Endothelial cell of umbilical vein (primary cell): Measurements from ENCODE around the gene CD207. TPM values are rescaled to one million over a fixed set of nuclear protein-coding genes. Genes with fewer than 3 reads are reported as not detected.

ENCODE experiments used
- BruUV-seq: library from RNA; stranded (reverse); fragments of 400-500 nt; replicated peaks from 2 replicates; lab custom pipeline; 2021; lab: Mats Ljungman, UMichigan
- CTCF ChIA-PET: fragments of 300-600, 350-600 bp; sonication (Branson Sonifier 250); formaldehyde crosslinking; loops from one replicate; lab custom pipeline; 2021; ENCODE audit warnings: antibody characterized with exemption, inconsistent platforms; lab: Charles Lee
- POLR2A ChIA-PET: fragments of 300-600, 350-600 bp; sonication (Branson Sonifier 250); formaldehyde crosslinking; loops from one replicate; lab custom pipeline; 2021; ENCODE audit warnings: antibody characterized with exemption, inconsistent platforms; lab: Charles Lee
- DNase-seq: peaks from one replicate; pipeline ENCODE4 v3.0.0-alpha.2; 2011; ENCODE audit warnings: low read depth, low spot score
- FAIRE-seq: peaks from 2 replicates; lab custom pipeline; 2011; peaks lifted over from hg19 to GRCh38; lab: Jason Lieb, UNC
- H2AFZ ChIP-seq: 2 replicates; pipeline ENCODE4 v1.6.0; 2012; ENCODE audit warnings: low read depth, low read length, control low read depth, inconsistent platforms
- H3K27ac ChIP-seq: 2 replicates; pipeline ENCODE4 v1.5.1; 2011; ENCODE audit warnings: low read depth, mild to moderate bottlenecking, control low read depth, low read length, moderate library complexity; ENCODE audit not compliant: insufficient read depth
- H3K27me3 ChIP-seq, 2 experiments: 2 replicates each; pipeline versions ENCODE4 v1.6.0 to v1.6.1; 2011; ENCODE audit warnings: low read length in 2 of 2, mixed read lengths in 1 of 2; ENCODE audit not compliant: control insufficient read depth in 2 of 2, insufficient read depth in 2 of 2
- H3K36me3 ChIP-seq, 2 experiments: 2 replicates in 1 of 2; 3 replicates in 1 of 2; pipeline ENCODE4 v1.5.1; 2011; ENCODE audit warnings: low read length in 2 of 2, mild to moderate bottlenecking in 1 of 2, moderate library complexity in 1 of 2; ENCODE audit not compliant: control insufficient read depth in 2 of 2, insufficient read depth in 2 of 2; ENCODE audit errors: extremely low read depth in 1 of 2
- H3K4me1 ChIP-seq: 3 replicates; pipeline ENCODE4 v1.5.1; 2011; ENCODE audit warnings: mild to moderate bottlenecking, low read length; ENCODE audit not compliant: control insufficient read depth, insufficient read depth; ENCODE audit errors: extremely low read depth
- H3K4me2 ChIP-seq: 2 replicates; pipeline ENCODE4 v1.6.1; 2011; ENCODE audit warnings: low read length, control low read depth, mixed read lengths; ENCODE audit not compliant: insufficient read depth
- H3K4me3 ChIP-seq, 3 experiments: fragments of 200-600 bp in 1 of 3; sonication (generic), shearing (Covaris generic) in 1 of 3; replicated peaks in 1 of 3; 2 replicates each; pipeline ENCODE4 v1.5.1; 2011 to 2016; ENCODE audit warnings: control low read depth in 3 of 3, low read length in 3 of 3, mild to moderate bottlenecking in 2 of 3, inconsistent platforms in 1 of 3, low read depth in 1 of 3, moderate library complexity in 1 of 3; ENCODE audit not compliant: insufficient read depth in 1 of 3
- H3K79me2 ChIP-seq: 2 replicates; pipeline ENCODE4 v1.6.0; 2012; ENCODE audit warnings: low read length, inconsistent platforms; ENCODE audit not compliant: control insufficient read depth, insufficient read depth
- H3K9ac ChIP-seq: replicated peaks from 2 replicates; pipeline ENCODE3; 2011; ENCODE audit warnings: low read length, control low read depth; ENCODE audit not compliant: insufficient read depth; ENCODE audit errors: extremely low read depth
- H3K9me1 ChIP-seq: replicated peaks from 3 replicates; pipeline ENCODE4 v1.6.0; 2011; ENCODE audit warnings: mild to moderate bottlenecking, low read length; ENCODE audit not compliant: control insufficient read depth, insufficient read depth; ENCODE audit errors: extremely low read depth
- H3K9me3 ChIP-seq: replicated peaks from 2 replicates; pipeline ENCODE4 v1.5.1; 2012; ENCODE audit warnings: low read length, inconsistent platforms; ENCODE audit not compliant: control insufficient read depth, insufficient read depth
- H4K20me1 ChIP-seq: replicated peaks from 2 replicates; pipeline ENCODE3; 2011; ENCODE audit warnings: mild to moderate bottlenecking, low read length; ENCODE audit not compliant: control insufficient read depth, insufficient read depth; ENCODE audit errors: extremely low read depth
- CTCF ChIP-seq, 2 donors: IDR thresholded peaks; 1 replicate in 1 of 2; 2 replicates in 1 of 2; pipeline ENCODE4 v1.5.1; 2011; ENCODE audit warnings: low read length in 2 of 2, mild to moderate bottlenecking in 2 of 2, moderate library complexity in 2 of 2, control low read depth in 1 of 2, inconsistent platforms in 1 of 2, low read depth in 1 of 2; ENCODE audit not compliant: insufficient read depth in 1 of 2; ENCODE audit errors: extremely low read depth in 1 of 2
- EZH2 ChIP-seq: IDR thresholded peaks from 2 replicates; pipeline ENCODE4 v1.6.1; 2012; ENCODE audit warnings: borderline replicate concordance, low read depth, mild to moderate bottlenecking, moderate library complexity, low read length, inconsistent platforms; ENCODE audit not compliant: severe bottlenecking
- FOS ChIP-seq: IDR thresholded peaks from 2 replicates; pipeline ENCODE4 v1.6.1; 2011; ENCODE audit warnings: mild to moderate bottlenecking, low read length, moderate library complexity, borderline replicate concordance; ENCODE audit not compliant: insufficient read depth
- GATA2 ChIP-seq: IDR thresholded peaks from 2 replicates; pipeline ENCODE4 v1.7.0; 2011; ENCODE audit warnings: low read depth, mild to moderate bottlenecking, moderate library complexity, mixed read lengths, low read length; ENCODE audit not compliant: insufficient read length, insufficient read depth
- JUN ChIP-seq: IDR thresholded peaks from 2 replicates; pipeline ENCODE4 v1.6.1; 2011; ENCODE audit warnings: borderline replicate concordance, low read depth; ENCODE audit not compliant: insufficient read length, insufficient read depth
- MAX ChIP-seq: IDR thresholded peaks from 2 replicates; pipeline ENCODE4 v1.6.1; 2011; ENCODE audit not compliant: insufficient read depth, insufficient read length
- MYC ChIP-seq: IDR thresholded peaks from one replicate; pipeline ENCODE4 v1.6.1; 2011; ENCODE audit warnings: mild to moderate bottlenecking, low read depth, low read length
- POLR2A ChIP-seq: IDR thresholded peaks from 2 replicates; pipeline ENCODE4 v1.6.1; 2012; ENCODE audit warnings: low read depth, mild to moderate bottlenecking, control low read depth, low read length
- POLR2AphosphoS5 ChIP-seq: IDR thresholded peaks from 2 replicates; pipeline ENCODE4 v1.6.1; 2012; ENCODE audit warnings: low read depth, mild to moderate bottlenecking, control low read depth, low read length, moderate library complexity; ENCODE audit not compliant: insufficient read depth
- dilution Hi-C: fragments of 300-500 bp; cut with MboI; formaldehyde crosslinking; loops from one replicate; pipeline ENCODE4 v1.15.0; 2019; ENCODE audit warnings: low sequenced_read_pairs; ENCODE audit not compliant: extremely low pct_ligation_motif_present
- intact Hi-C: fragments of 100-400 bp; cut with micrococcal nuclease; formaldehyde crosslinking; loops from one replicate; pipeline ENCODE4 v1.10.0; 2022
- polyA plus RNA-seq, 4 experiments: library from polyadenylated mRNA; depleted of rRNA in 3 of 4; stranded (reverse) in 3 of 4; unstranded in 1 of 4; fragments of >200 nt; gene quantifications; 2 replicates each; pipeline versions ENCODE4 v1.2.1 to v1.2.3, GENCODE V29; 2011 to 2012; ENCODE audit warnings: missing spikeins in 1 of 4
- total RNA-seq: library from RNA; stranded (reverse); gene quantifications from 2 replicates; pipeline ENCODE4 v1.2.3, GENCODE V29; 2021

Gene CD207
- total and polyA plus RNA-seq, 2 donors (not counting 3 experiments of a cell fraction or from before 2014, with no cell fraction given) = not detected

- no peak for DNase-seq
- Histone ChIP-seq H3K36me3 (no peaks in the 10 kb centered on the region), H3K27me3 (no peaks in the 10 kb centered on the region), H3K9me3 (no peaks in the 10 kb centered on the region), H3K4me3 (no peak overlapping the region), H4K20me1 (no peaks in the 10 kb centered on the region), H2AFZ (no peak overlapping the region), H3K27ac (no peak overlapping the region), H3K9me1 (no peaks in the 10 kb centered on the region), H3K4me1 (peaks cover 20% of the 10 kb centered on the region), H3K79me2 (no peaks in the 10 kb centered on the region), H3K4me2 (no peak overlapping the region), H3K9ac (no peak overlapping the region)
- POLR2A ChIA-PET = no interaction called here
- intact Hi-C loops (no loop called here), dilution Hi-C loops (no loop called here)
- no peak for FAIRE-seq
- TF ChIP-seq POLR2AphosphoS5 = no peak
- TF ChIP-seq GATA2 = no peak
- TF ChIP-seq POLR2A = no peak
- TF ChIP-seq FOS = no peak
- no peak for TF ChIP-seq MAX
- TF ChIP-seq MYC = no peak
- no peak for TF ChIP-seq CTCF (IDR thresholded peaks at IDR 0.05; ENCODE audit: extremely low read depth in 1 of 2, insufficient read depth in 1 of 2, low read depth in 1 of 2, low read length in 2 of 2)
- TF ChIP-seq JUN = no peak
- TF ChIP-seq EZH2 = no peak
- CTCF ChIA-PET = interaction anchor here (1.1 kb wide), 1 partner anchor 121 kb away, joined by 5 read pairs; no protein-coding TSS in a partner anchor
- BruUV-seq = no TSS peak
Observed at GRCh38 chr2:70827388-70827787, 8.2 kb downstream of the CD207 start.
